ENCODE measurements around the gene LHPP. TPM values are rescaled to one million over a fixed set of nuclear protein-coding genes. Genes with fewer than 3 reads are reported as not detected.

The LHPP gene
- total RNA-seq, 1 donor from 2014 or later, result 19.6 TPM

DNA sequence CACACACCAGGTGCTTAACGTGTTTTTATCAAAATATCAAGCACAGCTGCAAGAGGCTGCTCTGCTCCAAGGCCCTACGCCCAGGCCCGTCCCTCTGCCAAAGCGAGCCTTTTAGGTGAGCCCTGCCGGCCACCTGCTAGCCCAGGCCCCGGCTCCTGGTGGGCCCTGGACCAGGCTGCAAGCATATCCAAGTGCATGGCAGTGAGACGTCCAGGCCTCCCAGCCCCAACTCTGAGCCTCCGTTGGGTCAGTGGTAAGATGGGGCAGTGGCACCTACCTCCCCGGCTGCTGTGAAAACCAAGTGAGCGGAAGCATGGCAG is 136.2 kb downstream of the LHPP start:
- no peaks in the 10 kb centered on the region for H3K27me3 Mint-ChIP-seq (ENCODE audit: low read depth)
- no peak for DNase-seq (ENCODE audit: low spot score in 2 of 2, unreplicated experiment in 2 of 2)
- TF ChIP-seq, protein P1, sequence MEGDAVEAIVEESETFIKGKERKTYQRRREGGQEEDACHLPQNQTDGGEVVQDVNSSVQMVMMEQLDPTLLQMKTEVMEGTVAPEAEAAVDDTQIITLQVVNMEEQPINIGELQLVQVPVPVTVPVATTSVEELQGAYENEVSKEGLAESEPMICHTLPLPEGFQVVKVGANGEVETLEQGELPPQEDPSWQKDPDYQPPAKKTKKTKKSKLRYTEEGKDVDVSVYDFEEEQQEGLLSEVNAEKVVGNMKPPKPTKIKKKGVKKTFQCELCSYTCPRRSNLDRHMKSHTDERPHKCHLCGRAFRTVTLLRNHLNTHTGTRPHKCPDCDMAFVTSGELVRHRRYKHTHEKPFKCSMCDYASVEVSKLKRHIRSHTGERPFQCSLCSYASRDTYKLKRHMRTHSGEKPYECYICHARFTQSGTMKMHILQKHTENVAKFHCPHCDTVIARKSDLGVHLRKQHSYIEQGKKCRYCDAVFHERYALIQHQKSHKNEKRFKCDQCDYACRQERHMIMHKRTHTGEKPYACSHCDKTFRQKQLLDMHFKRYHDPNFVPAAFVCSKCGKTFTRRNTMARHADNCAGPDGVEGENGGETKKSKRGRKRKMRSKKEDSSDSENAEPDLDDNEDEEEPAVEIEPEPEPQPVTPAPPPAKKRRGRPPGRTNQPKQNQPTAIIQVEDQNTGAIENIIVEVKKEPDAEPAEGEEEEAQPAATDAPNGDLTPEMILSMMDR (IDR thresholded peaks at IDR 0.05; ENCODE audit: unreplicated experiment), result no peak
- H3K4me1 Mint-ChIP-seq, result no peaks in the 10 kb centered on the region
- H3K27ac Mint-ChIP-seq, result no peak overlapping the region
- peaks cover 5% of the 10 kb centered on the region for H3K9me3 Mint-ChIP-seq
- no peaks in the 10 kb centered on the region for H3K36me3 Mint-ChIP-seq
- no peak overlapping the region for H3K4me3 Mint-ChIP-seq

DNA sequence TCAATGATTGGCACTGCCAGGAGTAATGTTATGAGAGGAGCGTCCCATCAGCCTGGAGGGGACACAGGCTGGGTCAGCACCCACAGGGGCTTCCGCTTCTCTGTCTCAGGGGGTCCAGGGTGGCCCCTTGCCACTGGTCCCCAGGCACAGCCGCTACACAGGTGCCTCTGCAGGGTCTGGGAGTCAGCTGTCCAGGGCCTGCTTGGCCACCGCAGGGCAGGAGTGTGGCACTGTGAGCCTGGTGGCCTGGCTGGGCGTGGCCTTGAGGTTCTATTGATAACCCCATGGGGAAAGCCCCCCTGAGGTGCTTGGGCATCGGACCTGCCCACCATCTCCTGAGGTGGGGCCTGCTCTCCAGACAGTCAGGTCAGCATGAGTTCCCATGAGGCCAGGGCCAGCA is 136.6 kb downstream of the LHPP start:
- H3K4me3 Mint-ChIP-seq, result no peak overlapping the region
- no peaks in the 10 kb centered on the region for H3K36me3 Mint-ChIP-seq
- H3K27me3 Mint-ChIP-seq (ENCODE audit: low read depth), result no peaks in the 10 kb centered on the region
- no peaks in the 10 kb centered on the region for H3K4me1 Mint-ChIP-seq
- DNase-seq (ENCODE audit: low spot score in 2 of 2, unreplicated experiment in 2 of 2), result no peak
- H3K27ac Mint-ChIP-seq, result no peak overlapping the region
- TF ChIP-seq, protein P1 (IDR thresholded peaks at IDR 0.05; ENCODE audit: unreplicated experiment), result no peak
- peaks cover 5% of the 10 kb centered on the region for H3K9me3 Mint-ChIP-seq

GRCh38 chr10:124598773-124599587 is 137.4 kb downstream of the LHPP start:
- H3K4me1 Mint-ChIP-seq, result no peaks in the 10 kb centered on the region
- TF ChIP-seq, protein P1 (IDR thresholded peaks at IDR 0.05; ENCODE audit: unreplicated experiment), result no peak
- no peak overlapping the region for H3K27ac Mint-ChIP-seq
- no peak overlapping the region for H3K4me3 Mint-ChIP-seq
- no peak for DNase-seq (ENCODE audit: low spot score in 2 of 2, unreplicated experiment in 2 of 2)
- H3K9me3 Mint-ChIP-seq, result peaks cover 5% of the 10 kb centered on the region
- no peaks in the 10 kb centered on the region for H3K36me3 Mint-ChIP-seq
- no peaks in the 10 kb centered on the region for H3K27me3 Mint-ChIP-seq (ENCODE audit: low read depth)

- H3K4me1 Mint-ChIP-seq, result no peaks in the 10 kb centered on the region
- H3K27ac Mint-ChIP-seq, result no peak overlapping the region
- H3K27me3 Mint-ChIP-seq (ENCODE audit: low read depth), result no peaks in the 10 kb centered on the region
- no peaks in the 10 kb centered on the region for H3K36me3 Mint-ChIP-seq
- TF ChIP-seq, protein P1 (IDR thresholded peaks at IDR 0.05; ENCODE audit: unreplicated experiment), result no peak
- no peak overlapping the region for H3K4me3 Mint-ChIP-seq
- peaks cover 5% of the 10 kb centered on the region for H3K9me3 Mint-ChIP-seq
- DNase-seq (ENCODE audit: low spot score in 2 of 2, unreplicated experiment in 2 of 2), result no peak
Observed at GRCh38 chr10:124599588-124600050, 138.0 kb downstream of the LHPP start.

- TF ChIP-seq, protein P1 (IDR thresholded peaks at IDR 0.05; ENCODE audit: unreplicated experiment), result no peak
- Mint-ChIP-seq H3K27me3 (ENCODE audit: low read depth) (no peaks in the 10 kb centered on the region), H3K4me3 (no peak overlapping the region), H3K9me3 (peaks cover 5% of the 10 kb centered on the region), H3K36me3 (no peaks in the 10 kb centered on the region), H3K27ac (no peak overlapping the region), H3K4me1 (peaks cover 3% of the 10 kb centered on the region)
- DNase-seq (ENCODE audit: low spot score in 2 of 2, unreplicated experiment in 2 of 2), result no peak
Observed at GRCh38 chr10:124600051-124600880, 138.6 kb downstream of the LHPP start.
